ENCODE results near the gene CD151.

- TF ChIP-seq ZNF274 (IDR thresholded peaks at IDR 0.05; ENCODE audit: low read depth, low read length) (no peak), YY1 (IDR thresholded peaks at IDR 0.05; ENCODE audit: insufficient read depth, insufficient read length) (no peak), SUZ12 (IDR thresholded peaks at IDR 0.05; ENCODE audit: extremely low read depth, insufficient read depth, insufficient read length) (no peak)
These were observed 13.8 kb downstream of the CD151 start for GRCh38 chr11:846496-847098.

All from NT2/D1 (cell line).